ENCODE measurements around the gene FER1L5.
A peak's percentile ranks its signal among the peaks of the same experiment; 100 is the strongest.

The FER1L5 gene

GRCh38 chr2:96680561-96681141 is 38.1 kb downstream of the FER1L5 start:
- DNase-seq (ENCODE audit: low spot score) = no peak

DNA sequence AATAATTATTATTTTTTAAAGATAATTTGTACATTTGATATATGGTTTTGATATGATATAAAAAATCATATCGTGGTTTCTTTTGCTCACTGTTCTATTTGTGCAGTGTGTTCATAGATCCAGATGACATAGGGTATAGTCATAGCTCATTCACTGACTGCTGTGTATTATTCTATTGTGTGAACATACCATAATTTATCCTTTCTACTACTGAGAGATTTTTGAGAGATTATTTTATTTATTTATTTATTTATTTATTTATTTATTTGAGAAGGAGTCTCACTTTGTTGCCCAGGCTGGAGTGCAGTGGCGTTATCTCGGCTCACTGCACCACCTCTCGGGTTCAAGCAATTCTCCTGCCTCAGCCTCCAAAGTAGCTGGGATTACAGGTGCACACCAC is 39.0 kb downstream of the FER1L5 start:
- no peak for DNase-seq (ENCODE audit: low spot score)

DNA sequence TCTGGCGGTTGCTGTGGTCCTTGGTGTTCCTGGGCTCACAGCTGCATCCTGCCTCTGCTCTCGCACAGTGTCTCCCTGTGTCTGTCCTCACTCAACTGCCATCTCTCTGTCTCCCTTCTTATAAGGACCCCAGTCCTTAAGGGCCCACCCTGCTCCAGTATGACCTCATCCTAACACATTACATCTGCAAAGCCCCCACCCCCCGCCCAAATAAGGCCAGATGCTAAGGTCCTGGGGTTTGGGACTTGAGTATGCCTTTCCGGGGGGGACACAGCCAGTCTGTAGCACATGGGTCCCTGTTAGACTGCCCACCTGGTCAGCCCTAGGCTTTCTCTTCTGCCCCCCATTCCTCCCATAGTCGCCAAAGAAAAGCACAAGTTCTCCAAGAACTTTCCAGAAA is 40.7 kb downstream of the FER1L5 start:
- no peak for DNase-seq (ENCODE audit: low spot score)

DNA sequence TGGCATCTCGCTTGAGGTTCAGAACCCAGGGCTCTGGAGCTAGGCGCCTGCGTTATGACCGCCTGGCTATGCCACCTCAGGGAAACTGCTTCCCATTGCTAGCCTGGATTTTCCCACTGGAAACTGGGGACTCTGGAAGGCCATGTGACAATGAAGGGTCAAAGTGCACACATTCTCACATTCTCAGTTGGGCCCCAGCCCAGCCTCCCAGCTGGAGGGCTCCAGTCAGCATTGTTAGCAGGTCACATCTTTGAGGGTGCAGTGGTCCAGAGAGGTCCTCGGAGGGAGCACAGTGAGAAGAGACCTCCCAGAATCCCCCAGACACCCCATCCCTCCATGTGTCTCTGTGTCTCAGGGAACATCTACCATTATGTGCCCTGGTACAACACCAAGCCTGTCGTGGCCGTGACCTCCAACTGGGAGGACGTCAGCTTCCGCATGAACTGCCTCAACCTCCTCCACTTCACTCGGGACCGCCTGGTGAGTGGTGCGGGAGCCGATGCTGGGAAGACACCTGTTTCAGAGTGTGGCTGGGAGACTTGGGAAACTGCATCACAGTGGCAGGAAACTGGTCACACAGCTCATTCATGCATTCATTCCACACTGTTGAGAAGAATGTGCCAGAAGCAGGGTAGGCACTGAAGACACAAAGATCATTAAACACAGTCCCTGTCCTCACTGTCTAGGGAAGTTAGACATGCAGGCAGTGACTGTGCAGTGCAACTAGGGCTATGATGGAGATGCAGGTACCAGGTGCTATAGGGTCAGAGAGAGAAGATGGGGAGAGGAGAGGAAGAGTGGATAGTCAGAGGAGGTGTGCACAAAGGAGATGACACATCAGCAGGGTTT is 41.6 kb downstream of the FER1L5 start:
- peak; percentile 39 for DNase-seq (ENCODE audit: low spot score)

DNA sequence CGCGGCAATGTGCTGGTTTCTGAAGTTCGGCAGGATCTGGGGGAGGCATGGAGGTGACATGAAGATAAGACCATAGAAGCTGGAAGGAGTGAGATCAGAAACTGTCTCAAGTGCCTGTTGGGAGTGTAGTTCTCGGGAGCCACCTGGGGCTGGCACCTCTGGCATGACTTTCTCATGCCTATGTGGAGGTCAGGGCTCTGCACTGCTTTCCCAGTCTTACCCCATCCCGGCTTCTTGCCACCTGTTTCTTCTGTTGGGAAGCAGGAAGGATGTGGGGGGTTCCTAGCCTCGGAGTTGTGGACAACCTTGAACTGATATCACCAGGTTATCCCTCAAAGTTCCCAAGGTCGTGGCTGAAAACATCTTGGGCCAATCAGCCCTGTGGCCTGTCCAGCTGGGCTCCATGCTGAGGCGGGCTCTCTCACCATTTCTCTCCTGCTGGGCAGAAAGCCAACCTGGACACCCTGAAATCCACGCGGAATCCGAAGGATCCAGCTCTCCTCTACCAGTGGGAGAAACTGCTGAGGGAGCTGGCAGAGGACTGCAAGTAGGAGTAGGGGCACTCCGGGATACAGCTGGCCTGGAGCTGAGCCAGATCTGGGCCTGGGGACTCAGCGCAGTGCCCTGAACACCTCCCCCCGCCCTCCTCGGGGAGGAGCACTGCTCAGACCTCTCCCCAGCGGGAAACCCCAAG is 42.5 kb downstream of the FER1L5 start:
- DNase-seq (ENCODE audit: low spot score) = no peak

DNA sequence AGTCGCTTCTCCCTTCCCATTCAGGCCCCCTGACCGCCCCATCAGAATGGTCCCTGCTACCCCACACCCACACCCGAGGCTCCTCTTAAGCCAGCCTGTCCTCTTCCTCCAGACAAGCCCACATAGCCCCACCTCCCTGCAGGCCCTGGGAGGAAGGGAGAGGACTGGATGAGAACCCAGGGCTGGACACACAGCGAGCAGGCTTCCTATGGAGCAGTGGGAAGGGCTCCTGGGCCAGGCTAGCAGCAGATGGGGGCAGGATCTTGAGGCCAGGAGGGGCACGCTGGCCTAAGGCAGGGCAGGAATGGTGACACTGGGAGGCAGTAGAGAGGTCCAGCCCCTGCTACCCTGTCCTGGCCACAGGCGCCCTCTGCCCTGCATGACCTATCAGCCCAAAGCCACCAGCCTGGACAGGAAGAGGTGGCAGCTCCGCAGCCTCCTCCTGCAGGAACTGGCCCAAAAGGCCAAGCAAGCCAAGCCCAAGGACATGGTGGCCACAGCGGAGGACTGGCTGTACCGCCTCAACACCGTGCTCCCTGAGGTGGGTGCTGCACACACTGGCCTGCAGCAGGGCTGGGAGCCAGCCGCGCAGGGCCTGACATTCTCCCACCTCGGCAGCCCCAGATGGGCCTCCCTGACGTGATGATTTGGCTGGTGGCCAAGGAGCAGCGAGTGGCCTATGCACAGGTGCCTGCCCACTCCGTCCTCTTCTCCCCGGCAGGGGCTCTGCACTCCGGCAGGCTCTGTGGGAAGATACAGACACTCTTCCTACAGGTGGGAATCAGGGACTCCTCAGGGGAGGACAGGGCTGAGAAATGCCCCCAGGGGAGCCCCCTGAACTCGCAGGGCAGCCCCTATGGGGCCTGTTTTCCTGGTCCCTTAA is 43.3 kb downstream of the FER1L5 start:
- peak; percentile 17 for DNase-seq (ENCODE audit: low spot score)

- peak; percentile 30 for DNase-seq (ENCODE audit: low spot score)
These were observed 44.7 kb downstream of the FER1L5 start for GRCh38 chr2:96687266-96687665.

- DNase-seq (ENCODE audit: low spot score) = no peak
These were observed 45.4 kb downstream of the FER1L5 start for GRCh38 chr2:96687711-96688640.

GRCh38 chr2:96688649-96689430 is 46.3 kb downstream of the FER1L5 start:
- DNase-seq (ENCODE audit: low spot score) = no peak

DNA sequence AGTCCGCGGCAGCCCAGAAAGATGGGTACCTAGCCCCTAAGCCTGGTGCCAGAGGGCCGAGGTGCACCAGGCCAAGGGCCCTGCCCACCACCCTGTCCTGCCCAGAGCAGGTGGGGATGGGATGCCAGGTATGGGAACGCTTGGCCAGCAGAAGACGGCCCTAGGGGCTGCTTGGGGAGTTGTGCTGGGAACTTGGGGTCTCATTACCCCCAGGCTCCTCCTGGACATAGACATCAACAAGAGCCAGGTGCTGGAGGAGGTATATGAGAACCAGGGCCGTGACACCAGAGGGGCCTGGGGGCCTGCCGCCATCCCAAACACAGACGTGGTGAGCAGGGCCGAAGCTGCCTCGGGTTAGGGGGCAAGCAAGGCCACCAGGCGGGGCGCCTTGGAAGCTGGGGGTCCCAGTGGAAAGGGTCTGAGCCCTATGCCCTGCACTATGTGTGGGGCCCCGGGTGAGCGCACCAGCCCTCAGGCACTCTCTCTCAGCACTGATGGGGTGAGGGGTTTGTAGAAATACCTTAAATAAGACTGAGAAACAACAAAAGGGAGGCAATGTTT is 46.9 kb downstream of the FER1L5 start:
- DNase-seq (ENCODE audit: low spot score) = no peak

- DNase-seq (ENCODE audit: low spot score) = no peak
These were observed 47.9 kb downstream of the FER1L5 start for GRCh38 chr2:96690306-96691021.

DNA sequence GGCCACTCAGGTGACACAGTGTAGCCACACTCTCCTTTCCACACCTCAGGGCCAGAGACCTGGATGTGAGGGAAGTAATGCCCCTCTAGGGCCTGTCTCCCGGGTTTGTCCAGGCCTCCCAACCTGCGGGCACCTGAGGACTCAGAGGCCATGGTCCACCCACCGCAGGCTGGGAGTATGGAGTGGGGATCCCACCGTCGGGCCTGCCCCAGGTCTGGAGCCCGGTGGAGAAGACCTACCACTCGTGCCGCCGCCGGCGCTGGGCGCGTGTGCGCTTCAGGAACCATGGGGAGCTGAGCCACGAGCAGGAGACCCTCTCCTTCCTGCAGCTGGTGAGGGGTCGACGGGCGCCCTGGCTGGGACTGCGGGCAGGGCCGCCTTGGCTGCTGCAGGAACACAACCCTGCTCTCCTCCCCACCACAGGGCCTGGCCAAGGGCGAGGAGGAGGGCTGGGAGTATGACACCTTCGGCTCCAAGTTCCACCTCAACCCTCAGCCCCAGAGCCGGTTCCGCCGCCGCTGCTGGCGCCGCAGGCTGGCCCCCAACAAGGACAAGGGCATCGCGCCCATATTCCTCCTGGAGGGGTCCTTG is 48.6 kb downstream of the FER1L5 start:
- DNase-seq (ENCODE audit: low spot score) = no peak

- no peak for DNase-seq (ENCODE audit: low spot score)
These were observed 49.8 kb downstream of the FER1L5 start for GRCh38 chr2:96692094-96692971.

DNA sequence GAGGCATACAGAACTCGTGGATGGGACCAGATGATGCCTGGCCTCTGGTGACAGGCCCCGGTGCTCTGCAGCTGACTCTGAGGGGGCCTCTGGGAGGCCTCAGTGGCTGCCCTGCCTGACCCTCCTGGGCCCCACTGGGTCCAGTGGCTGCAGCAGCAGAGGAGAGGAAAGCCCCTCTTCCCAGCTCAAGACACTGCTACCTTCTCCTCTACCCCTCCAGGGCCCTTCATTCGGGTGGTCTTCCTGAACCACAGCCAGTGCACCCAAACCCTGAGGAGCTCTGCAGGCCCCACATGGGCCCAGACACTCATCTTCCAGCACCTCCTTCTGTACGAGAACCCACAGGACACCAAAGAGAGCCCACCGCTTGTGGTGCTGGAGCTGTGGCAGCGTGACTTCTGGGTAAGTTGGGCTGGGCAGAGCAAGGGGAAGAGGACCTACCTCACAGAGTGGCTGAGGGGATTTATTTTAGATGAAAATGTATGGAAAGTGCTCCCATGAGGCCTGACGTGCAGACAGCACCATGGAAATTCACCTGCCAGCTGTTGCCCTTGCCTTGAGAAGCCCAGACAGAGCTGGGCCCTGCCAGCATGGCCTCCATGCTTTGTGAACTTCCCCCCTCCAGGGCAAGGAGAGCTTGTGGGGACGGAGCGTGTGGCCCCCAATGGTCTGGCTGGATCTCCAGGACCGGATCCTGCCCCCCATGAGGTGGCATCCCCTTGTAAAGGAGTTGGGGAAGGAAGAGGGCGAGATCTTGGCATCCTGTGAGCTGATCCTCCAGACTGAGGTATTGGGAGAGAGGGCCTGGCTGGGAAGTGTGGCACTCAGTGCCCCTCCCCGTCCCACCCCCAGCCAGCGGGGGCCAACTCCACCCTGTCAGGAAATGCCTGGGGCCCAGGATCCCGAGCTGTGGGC is 51.0 kb downstream of the FER1L5 start:
- DNase-seq (ENCODE audit: low spot score) = no peak

DNA sequence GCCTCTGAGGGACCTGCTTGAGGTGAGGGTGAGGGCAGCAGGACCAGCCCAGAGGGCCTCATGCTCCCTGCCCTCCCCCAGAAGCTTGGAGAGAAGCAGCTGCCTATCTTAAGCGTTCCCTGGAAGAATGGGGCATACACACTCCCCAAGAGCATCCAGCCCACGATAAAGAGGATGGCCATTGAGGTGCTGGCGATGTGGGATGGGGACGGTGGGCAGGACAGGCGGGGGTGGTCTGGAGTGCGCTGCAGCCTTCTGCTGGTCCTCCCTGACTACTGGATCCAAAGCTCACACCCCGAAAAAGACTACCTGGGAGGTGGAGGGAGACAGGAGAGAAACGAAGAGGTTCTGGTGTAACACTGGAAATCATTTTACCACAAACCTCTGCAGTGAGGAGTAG is 51.7 kb downstream of the FER1L5 start:
- DNase-seq (ENCODE audit: low spot score) = no peak

- DNase-seq (ENCODE audit: low spot score) = no peak
These were observed 52.4 kb downstream of the FER1L5 start for GRCh38 chr2:96694816-96695455.
